ENCODE results near the gene SGCG.
A peak's percentile ranks its signal among the peaks of the same experiment; 100 is the strongest.
"Not testable (repeated sequence)": the region's sequence is repeated elsewhere in the genome, so short reads cannot be mapped to it uniquely, and the experiment has no call there.

Gene SGCG

GRCh38 chr13:23273498-23273897, 92.7 kb downstream of the SGCG start:
- no peaks in the 10 kb centered on the region for H3K9me3 ChIP-seq (ENCODE audit: control insufficient read depth in 1 of 2, low read length in 2 of 2)
- H3K9ac ChIP-seq (ENCODE audit: low read depth in 1 of 2, low read length in 2 of 2): no peak overlapping the region
- H3K27ac ChIP-seq (ENCODE audit: low read depth, low read length): no peak overlapping the region
- H3K27me3 ChIP-seq (ENCODE audit: control insufficient read depth in 1 of 2, insufficient read depth in 2 of 2, low read length in 2 of 2): no peaks in the 10 kb centered on the region
- H3K4me1 ChIP-seq (ENCODE audit: control insufficient read depth in 1 of 2, insufficient read depth in 2 of 2, low read length in 2 of 2): no peaks in the 10 kb centered on the region
- H3K36me3 ChIP-seq (ENCODE audit: control insufficient read depth in 1 of 2, insufficient read depth in 2 of 2, low read length in 2 of 2): no peaks in the 10 kb centered on the region
- H3K4me3 ChIP-seq (ENCODE audit: low read depth in 1 of 2, low read length in 2 of 2): no peak overlapping the region

DNA sequence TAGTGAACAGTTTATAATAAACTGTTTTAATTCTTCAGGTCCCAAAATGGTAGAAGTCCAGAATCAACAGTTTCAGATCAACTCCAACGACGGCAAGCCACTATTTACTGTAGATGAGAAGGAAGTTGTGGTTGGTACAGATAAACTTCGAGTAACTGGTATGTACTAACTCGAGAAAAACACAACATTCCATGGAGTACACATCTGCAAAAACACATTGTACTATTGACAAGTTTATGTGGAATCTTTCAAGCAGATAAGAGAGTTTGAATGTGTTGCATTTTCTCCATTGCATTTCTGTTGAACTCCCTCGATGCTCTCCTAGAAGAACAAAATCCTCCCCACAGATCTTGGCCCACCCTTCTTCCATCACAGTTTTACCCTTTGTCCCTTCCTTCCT, 98.5 kb downstream of the SGCG start:
- Histone ChIP-seq H3K27me3 (ENCODE audit: control insufficient read depth in 1 of 2, insufficient read depth in 2 of 2, low read length in 2 of 2) (no peaks in the 10 kb centered on the region), H3K4me1 (ENCODE audit: control insufficient read depth in 1 of 2, insufficient read depth in 2 of 2, low read length in 2 of 2) (no peaks in the 10 kb centered on the region), H3K9me3 (ENCODE audit: control insufficient read depth in 1 of 2, low read length in 2 of 2) (no peaks in the 10 kb centered on the region), H3K4me3 (ENCODE audit: low read depth in 1 of 2, low read length in 2 of 2) (no peak overlapping the region), H3K9ac (ENCODE audit: low read depth in 1 of 2, low read length in 2 of 2) (no peak overlapping the region), H3K36me3 (ENCODE audit: control insufficient read depth in 1 of 2, insufficient read depth in 2 of 2, low read length in 2 of 2) (no peaks in the 10 kb centered on the region), H3K27ac (ENCODE audit: low read depth, low read length) (no peak overlapping the region)

DNA sequence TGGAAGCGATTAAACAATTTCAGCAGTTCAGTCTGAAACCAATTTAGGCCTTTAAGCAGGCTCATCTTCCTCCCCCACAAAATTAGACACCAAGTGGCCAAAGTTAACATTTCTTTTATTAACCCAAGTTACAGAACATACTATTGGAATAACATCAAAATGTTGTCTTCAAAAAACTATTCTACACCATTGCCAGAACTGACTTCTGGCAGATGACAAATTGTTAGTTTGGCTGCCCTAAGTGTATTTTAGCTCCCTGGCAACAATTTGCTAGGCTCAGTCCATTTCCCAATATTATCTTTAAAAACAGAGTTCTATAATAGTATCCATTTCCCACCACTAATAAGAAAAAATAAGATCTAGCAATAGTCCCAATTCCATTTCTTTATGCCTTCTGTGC, 107.8 kb downstream of the SGCG start:
- Histone ChIP-seq H3K9ac (ENCODE audit: low read depth in 1 of 2, low read length in 2 of 2) (no peak overlapping the region), H3K36me3 (ENCODE audit: control insufficient read depth in 1 of 2, insufficient read depth in 2 of 2, low read length in 2 of 2) (no peaks in the 10 kb centered on the region), H3K27ac (ENCODE audit: low read depth, low read length) (no peak overlapping the region), H3K4me3 (ENCODE audit: low read depth in 1 of 2, low read length in 2 of 2) (no peak overlapping the region), H3K27me3 (ENCODE audit: control insufficient read depth in 1 of 2, insufficient read depth in 2 of 2, low read length in 2 of 2) (no peaks in the 10 kb centered on the region), H3K4me1 (ENCODE audit: control insufficient read depth in 1 of 2, insufficient read depth in 2 of 2, low read length in 2 of 2) (no peaks in the 10 kb centered on the region), H3K9me3 (ENCODE audit: control insufficient read depth in 1 of 2, low read length in 2 of 2) (no peaks in the 10 kb centered on the region)

- Histone ChIP-seq H3K27me3 (ENCODE audit: control insufficient read depth in 1 of 2, insufficient read depth in 2 of 2, low read length in 2 of 2) (no peaks in the 10 kb centered on the region), H3K36me3 (ENCODE audit: control insufficient read depth in 1 of 2, insufficient read depth in 2 of 2, low read length in 2 of 2) (no peaks in the 10 kb centered on the region), H3K9ac (ENCODE audit: low read depth in 1 of 2, low read length in 2 of 2) (no peak overlapping the region), H3K4me3 (ENCODE audit: low read depth in 1 of 2, low read length in 2 of 2) (no peak overlapping the region), H3K9me3 (ENCODE audit: control insufficient read depth in 1 of 2, low read length in 2 of 2) (no peaks in the 10 kb centered on the region), H3K4me1 (ENCODE audit: control insufficient read depth in 1 of 2, insufficient read depth in 2 of 2, low read length in 2 of 2) (no peaks in the 10 kb centered on the region), H3K27ac (ENCODE audit: low read depth, low read length) (no peak overlapping the region)
Observed at GRCh38 chr13:23288995-23289394, 108.2 kb downstream of the SGCG start.

DNA sequence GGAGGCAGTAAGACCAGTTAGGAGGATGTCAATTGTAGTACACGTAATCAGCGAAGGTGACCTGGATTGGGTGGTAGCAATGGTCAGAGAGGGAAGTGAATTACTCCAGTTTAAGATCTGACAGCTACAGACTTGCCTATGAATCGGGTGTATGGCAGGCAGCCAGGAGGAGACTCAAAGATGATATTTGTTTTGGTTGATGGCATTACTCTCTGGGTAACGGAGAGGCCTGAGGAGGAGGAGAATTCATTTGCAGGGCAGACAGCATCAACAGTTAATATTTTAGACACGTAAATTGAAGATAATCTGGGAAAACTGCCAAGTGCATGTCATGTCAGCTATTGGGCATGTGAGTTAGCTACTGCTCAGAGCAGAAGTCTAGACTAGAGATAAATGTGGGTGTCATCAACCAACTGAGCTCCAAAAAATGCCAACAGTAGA, 109.2 kb downstream of the SGCG start:
- Histone ChIP-seq H3K36me3 (ENCODE audit: control insufficient read depth in 1 of 2, insufficient read depth in 2 of 2, low read length in 2 of 2) (no peaks in the 10 kb centered on the region), H3K9ac (ENCODE audit: low read depth in 1 of 2, low read length in 2 of 2) (no peak overlapping the region), H3K4me1 (ENCODE audit: control insufficient read depth in 1 of 2, insufficient read depth in 2 of 2, low read length in 2 of 2) (no peaks in the 10 kb centered on the region), H3K27ac (ENCODE audit: low read depth, low read length) (no peak overlapping the region), H3K4me3 (ENCODE audit: low read depth in 1 of 2, low read length in 2 of 2) (no peak overlapping the region), H3K9me3 (ENCODE audit: control insufficient read depth in 1 of 2, low read length in 2 of 2) (no peaks in the 10 kb centered on the region), H3K27me3 (ENCODE audit: control insufficient read depth in 1 of 2, insufficient read depth in 2 of 2, low read length in 2 of 2) (no peaks in the 10 kb centered on the region)

DNA sequence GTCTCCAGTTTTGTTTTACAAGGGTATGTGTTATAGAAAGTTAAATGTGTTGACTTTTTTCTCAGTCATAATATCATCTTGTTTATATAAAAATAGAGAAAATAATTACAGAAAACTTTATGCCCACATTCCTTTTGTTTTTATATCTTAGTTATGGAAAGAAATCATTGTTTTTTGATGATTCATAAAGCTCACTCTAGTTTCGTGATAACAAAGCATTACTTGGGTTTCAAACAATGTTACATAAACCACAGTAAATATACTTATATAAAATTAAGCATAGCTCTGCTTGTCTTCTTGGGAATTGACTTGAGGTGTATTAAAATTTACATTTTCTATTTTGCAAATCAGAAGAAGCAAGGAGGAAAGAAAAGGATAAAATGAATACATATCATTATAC, 111.8 kb downstream of the SGCG start:
- Histone ChIP-seq H3K27me3 (ENCODE audit: control insufficient read depth in 1 of 2, insufficient read depth in 2 of 2, low read length in 2 of 2) (no peaks in the 10 kb centered on the region), H3K4me1 (ENCODE audit: control insufficient read depth in 1 of 2, insufficient read depth in 2 of 2, low read length in 2 of 2) (no peaks in the 10 kb centered on the region), H3K9me3 (ENCODE audit: control insufficient read depth in 1 of 2, low read length in 2 of 2) (no peaks in the 10 kb centered on the region), H3K27ac (ENCODE audit: low read depth, low read length) (no peak overlapping the region), H3K36me3 (ENCODE audit: control insufficient read depth in 1 of 2, insufficient read depth in 2 of 2, low read length in 2 of 2) (no peaks in the 10 kb centered on the region), H3K4me3 (ENCODE audit: low read depth in 1 of 2, low read length in 2 of 2) (no peak overlapping the region), H3K9ac (ENCODE audit: low read depth in 1 of 2, low read length in 2 of 2) (no peak overlapping the region)

GRCh38 chr13:23314837-23315236, 134.1 kb downstream of the SGCG start:
- not testable (repeated sequence) for H3K9me3 ChIP-seq (ENCODE audit: control insufficient read depth in 1 of 2, low read length in 2 of 2); H3K36me3 ChIP-seq (ENCODE audit: control insufficient read depth in 1 of 2, insufficient read depth in 2 of 2, low read length in 2 of 2); H3K4me3 ChIP-seq (ENCODE audit: low read depth in 1 of 2, low read length in 2 of 2); H3K9ac ChIP-seq (ENCODE audit: low read depth in 1 of 2, low read length in 2 of 2); H3K27ac ChIP-seq (ENCODE audit: low read depth, low read length); H3K27me3 ChIP-seq (ENCODE audit: control insufficient read depth in 1 of 2, insufficient read depth in 2 of 2, low read length in 2 of 2); H3K4me1 ChIP-seq (ENCODE audit: control insufficient read depth in 1 of 2, insufficient read depth in 2 of 2, low read length in 2 of 2)

- H3K4me3 ChIP-seq (ENCODE audit: low read depth in 1 of 2, low read length in 2 of 2): no peak overlapping the region
- no peaks in the 10 kb centered on the region for H3K27me3 ChIP-seq (ENCODE audit: control insufficient read depth in 1 of 2, insufficient read depth in 2 of 2, low read length in 2 of 2)
- no peaks in the 10 kb centered on the region for H3K36me3 ChIP-seq (ENCODE audit: control insufficient read depth in 1 of 2, insufficient read depth in 2 of 2, low read length in 2 of 2)
- H3K27ac ChIP-seq (ENCODE audit: low read depth, low read length): no peak overlapping the region
- H3K9ac ChIP-seq (ENCODE audit: low read depth in 1 of 2, low read length in 2 of 2): no peak overlapping the region
- peaks cover 0 to 4% of the 10 kb centered on the region in 2 donors for H3K4me1 ChIP-seq (ENCODE audit: control insufficient read depth in 1 of 2, insufficient read depth in 2 of 2, low read length in 2 of 2)
- no peaks in the 10 kb centered on the region for H3K9me3 ChIP-seq (ENCODE audit: control insufficient read depth in 1 of 2, low read length in 2 of 2)
Observed at GRCh38 chr13:23319883-23320224, 139.1 kb downstream of the SGCG start.

DNA sequence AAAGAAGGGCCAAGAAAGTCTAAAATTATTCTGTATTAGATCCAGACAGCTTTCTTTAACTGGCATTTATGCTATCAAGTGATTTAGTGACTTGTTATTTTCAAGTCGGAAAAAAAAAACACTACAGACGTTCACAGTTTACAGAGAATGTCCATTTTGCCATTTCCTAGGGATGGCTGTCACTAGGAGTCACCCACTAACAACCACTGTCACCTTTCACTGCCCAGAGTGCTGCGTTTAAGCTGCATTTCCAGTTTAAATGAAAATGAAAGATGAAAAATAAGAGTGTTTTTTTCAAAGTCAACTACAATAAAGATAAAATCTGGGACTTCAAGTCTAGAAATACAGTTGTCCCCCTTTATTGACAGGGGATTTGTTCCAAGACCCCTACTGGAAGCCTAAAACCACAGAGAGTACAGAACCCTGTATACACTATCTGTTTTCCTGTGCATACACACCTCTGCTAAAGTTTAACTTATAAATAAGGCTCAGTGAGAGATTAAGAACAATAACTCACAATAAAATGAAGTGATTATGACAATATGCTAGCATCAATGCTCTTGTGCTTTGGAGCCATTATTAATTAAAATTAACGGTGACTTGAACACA, 140.3 kb downstream of the SGCG start:
- no peaks in the 10 kb centered on the region for H3K36me3 ChIP-seq (ENCODE audit: control insufficient read depth in 1 of 2, insufficient read depth in 2 of 2, low read length in 2 of 2)
- no peak overlapping the region for H3K27ac ChIP-seq (ENCODE audit: low read depth, low read length)
- H3K27me3 ChIP-seq (ENCODE audit: control insufficient read depth in 1 of 2, insufficient read depth in 2 of 2, low read length in 2 of 2): no peaks in the 10 kb centered on the region
- peak overlapping the region; percentile 44 to 46 for H3K4me3 ChIP-seq (ENCODE audit: low read depth in 1 of 2, low read length in 2 of 2)
- no peaks in the 10 kb centered on the region for H3K9me3 ChIP-seq (ENCODE audit: control insufficient read depth in 1 of 2, low read length in 2 of 2)
- H3K9ac ChIP-seq (ENCODE audit: low read depth in 1 of 2, low read length in 2 of 2): no peak overlapping the region
- H3K4me1 ChIP-seq (ENCODE audit: control insufficient read depth in 1 of 2, insufficient read depth in 2 of 2, low read length in 2 of 2): peaks cover 0 to 4% of the 10 kb centered on the region in 2 donors

GRCh38 chr13:23321535-23322241, 140.9 kb downstream of the SGCG start:
- no peak overlapping the region for H3K27ac ChIP-seq (ENCODE audit: low read depth, low read length)
- H3K4me1 ChIP-seq (ENCODE audit: control insufficient read depth in 1 of 2, insufficient read depth in 2 of 2, low read length in 2 of 2): peaks cover 0 to 4% of the 10 kb centered on the region in 2 donors
- H3K9me3 ChIP-seq (ENCODE audit: control insufficient read depth in 1 of 2, low read length in 2 of 2): no peaks in the 10 kb centered on the region
- H3K27me3 ChIP-seq (ENCODE audit: control insufficient read depth in 1 of 2, insufficient read depth in 2 of 2, low read length in 2 of 2): no peaks in the 10 kb centered on the region
- H3K9ac ChIP-seq (ENCODE audit: low read depth in 1 of 2, low read length in 2 of 2): no peak overlapping the region
- H3K4me3 ChIP-seq (ENCODE audit: low read depth in 1 of 2, low read length in 2 of 2): peak overlapping the region; percentile 44 to 46
- H3K36me3 ChIP-seq (ENCODE audit: control insufficient read depth in 1 of 2, insufficient read depth in 2 of 2, low read length in 2 of 2): no peaks in the 10 kb centered on the region
